OCI-LY3 (cell line): Measurements from ENCODE around the gene PDLIM3.

Experiments used
- CTCF ChIP-seq: fragments of 200-600, 300-600 bp; sonication (generic); IDR thresholded peaks from 2 replicates; pipeline ENCODE4 v1.5.1; 2014; ENCODE audit warnings: antibody characterized with exemption, low read length, low read depth
- EZH2phosphoT487 ChIP-seq: fragments of 200-600 bp; shearing (Covaris generic); IDR thresholded peaks from 2 replicates; pipeline ENCODE4 v1.6.1; 2018; ENCODE audit warnings: antibody characterized with exemption, mixed run types, low read depth

- no peak for TF ChIP-seq CTCF
- no peak for TF ChIP-seq EZH2phosphoT487
Observed at GRCh38 chr4:185560316-185560715, 25.0 kb upstream of the PDLIM3 start.
